Activated T-helper 2 cell treated with anti-CD3 and anti-CD28 coated beads, Interferon-gamma antibody, Interleukin-2, Interleukin-4, amounts not matched to agents 10 μg/mL and 5 μg/mL and 100 μg/mL, durations not matched to agents 14 hours and 24 hours and 36 hours (primary cell): ENCODE measurements around the gene TMEM100. TPM values are rescaled to one million over a fixed set of nuclear protein-coding genes. Genes with fewer than 3 reads are reported as not detected.

Experiments used
- DNase-seq: peaks from one replicate; pipeline ENCODE4 v3.0.0; 2021; ENCODE audit warnings: low spot score
- H3K27ac Mint-ChIP-seq: one replicate; pipeline ENCODE4 v1.8.0; 2021; ENCODE audit warnings: mixed read lengths
- H3K27me3 Mint-ChIP-seq: one replicate; pipeline ENCODE4 v1.8.0; 2021; ENCODE audit warnings: low read depth, mixed read lengths
- H3K36me3 Mint-ChIP-seq: one replicate; pipeline ENCODE4 v1.8.0; 2021; ENCODE audit warnings: low read depth, mixed read lengths
- H3K4me1 Mint-ChIP-seq: one replicate; pipeline ENCODE4 v1.8.0; 2021; ENCODE audit warnings: low read depth, mixed read lengths
- H3K4me3 Mint-ChIP-seq: one replicate; pipeline ENCODE4 v1.8.0; 2021; ENCODE audit warnings: low read depth, mild to moderate bottlenecking, moderate library complexity, mixed read lengths
- H3K9me3 Mint-ChIP-seq: one replicate; pipeline ENCODE4 v1.8.0; 2021; ENCODE audit warnings: mixed read lengths
- intact Hi-C: fragments of 100-400 bp; cut with micrococcal nuclease; formaldehyde crosslinking; loops from one replicate; pipeline ENCODE4 v1.15.1; 2023
- total RNA-seq: library from RNA; stranded (reverse); gene quantifications from 2 replicates; pipeline ENCODE4 v1.2.3, GENCODE V29; 2022

The TMEM100 gene
- total RNA-seq, 1 donor from 2014 or later: not detected

DNA sequence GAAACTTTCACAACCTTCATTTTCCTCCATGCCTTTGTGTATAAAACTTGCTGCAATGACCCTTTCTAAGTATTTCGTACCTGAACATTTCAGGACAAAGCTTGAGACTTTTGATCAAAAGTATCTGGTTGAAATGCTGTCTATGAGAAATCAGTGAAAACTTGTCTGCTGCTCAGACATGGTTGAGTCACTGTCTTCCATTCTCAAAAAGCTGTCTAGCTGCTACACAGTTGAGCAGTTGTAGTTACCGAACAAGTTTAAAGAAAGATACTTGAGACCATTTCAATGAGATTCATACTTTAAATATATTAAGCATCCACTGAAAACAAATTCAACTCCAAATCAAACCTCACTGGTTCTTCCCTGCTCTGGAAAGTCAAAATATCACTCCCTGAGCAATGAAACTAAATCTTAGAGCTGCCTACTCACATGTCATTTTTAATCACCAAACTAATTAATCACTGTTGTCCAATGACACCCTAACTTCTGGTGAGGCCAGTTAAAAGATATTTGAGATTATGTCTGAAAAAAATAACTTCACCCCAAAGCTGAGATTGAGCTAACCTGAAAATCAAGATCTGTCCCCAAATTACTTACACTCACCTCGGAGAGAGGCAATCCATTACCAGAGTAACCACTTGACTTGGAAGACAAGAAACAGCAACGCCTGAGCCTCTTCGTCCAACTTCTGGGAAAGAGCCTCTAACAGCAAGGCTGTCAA, 488 bp downstream of the TMEM100 start:
- Mint-ChIP-seq H3K27me3 (peaks cover 59% of the 10 kb centered on the region), H3K4me1 (peaks cover 2% of the 10 kb centered on the region), H3K27ac (no peak overlapping the region), H3K4me3 (no peak overlapping the region), H3K36me3 (no peaks in the 10 kb centered on the region), H3K9me3 (no peaks in the 10 kb centered on the region)
- DNase-seq: no peak
- intact Hi-C loops: no loop called here

DNA sequence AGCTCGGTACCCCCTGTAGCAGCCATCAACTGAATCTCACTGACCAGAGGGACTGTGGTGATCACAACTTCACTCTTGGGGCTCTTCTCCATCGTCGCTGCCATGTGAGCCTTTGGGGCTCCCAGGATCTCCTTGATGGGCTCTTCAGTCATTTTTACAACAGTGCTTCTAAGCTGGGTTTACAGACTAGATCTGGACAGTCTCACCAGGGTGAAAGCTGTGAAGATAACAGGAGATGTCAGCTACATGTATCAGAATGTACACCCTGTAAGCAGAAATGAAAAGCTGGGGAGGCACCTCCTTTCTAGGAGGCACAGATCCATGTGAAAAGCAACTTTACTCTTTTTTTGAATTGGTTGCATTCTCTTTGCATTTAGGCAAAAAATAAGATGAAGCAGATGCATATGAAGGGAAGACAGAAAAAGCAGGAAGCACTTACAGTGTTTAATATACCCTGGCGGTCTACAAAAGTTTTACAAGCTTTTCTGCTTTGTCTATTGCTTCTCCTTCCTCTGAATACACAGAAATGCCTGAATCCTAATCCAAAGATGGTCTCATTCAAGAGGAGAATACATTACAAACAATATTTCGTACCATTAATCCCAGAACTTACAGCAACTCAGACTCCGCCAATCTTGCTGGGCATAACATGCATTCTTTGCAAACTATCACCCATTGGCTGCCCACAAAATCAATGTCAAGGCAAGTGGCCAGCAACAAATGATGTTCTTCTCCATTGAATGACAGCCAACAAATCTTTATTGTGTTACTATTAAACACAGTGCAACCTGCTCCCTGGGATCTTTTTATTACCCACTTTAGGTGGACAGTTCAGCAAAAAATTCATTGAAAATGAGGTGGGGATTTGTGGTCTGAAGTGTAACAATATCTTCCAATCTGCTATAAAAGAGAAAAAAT, 1.5 kb downstream of the TMEM100 start:
- no peak for DNase-seq
- no peak overlapping the region for H3K4me3 Mint-ChIP-seq
- H3K27ac Mint-ChIP-seq: no peak overlapping the region
- peaks cover 2% of the 10 kb centered on the region for H3K4me1 Mint-ChIP-seq
- H3K27me3 Mint-ChIP-seq: peaks cover 50% of the 10 kb centered on the region
- intact Hi-C loops: no loop called here
- H3K9me3 Mint-ChIP-seq: no peaks in the 10 kb centered on the region
- H3K36me3 Mint-ChIP-seq: no peaks in the 10 kb centered on the region

DNA sequence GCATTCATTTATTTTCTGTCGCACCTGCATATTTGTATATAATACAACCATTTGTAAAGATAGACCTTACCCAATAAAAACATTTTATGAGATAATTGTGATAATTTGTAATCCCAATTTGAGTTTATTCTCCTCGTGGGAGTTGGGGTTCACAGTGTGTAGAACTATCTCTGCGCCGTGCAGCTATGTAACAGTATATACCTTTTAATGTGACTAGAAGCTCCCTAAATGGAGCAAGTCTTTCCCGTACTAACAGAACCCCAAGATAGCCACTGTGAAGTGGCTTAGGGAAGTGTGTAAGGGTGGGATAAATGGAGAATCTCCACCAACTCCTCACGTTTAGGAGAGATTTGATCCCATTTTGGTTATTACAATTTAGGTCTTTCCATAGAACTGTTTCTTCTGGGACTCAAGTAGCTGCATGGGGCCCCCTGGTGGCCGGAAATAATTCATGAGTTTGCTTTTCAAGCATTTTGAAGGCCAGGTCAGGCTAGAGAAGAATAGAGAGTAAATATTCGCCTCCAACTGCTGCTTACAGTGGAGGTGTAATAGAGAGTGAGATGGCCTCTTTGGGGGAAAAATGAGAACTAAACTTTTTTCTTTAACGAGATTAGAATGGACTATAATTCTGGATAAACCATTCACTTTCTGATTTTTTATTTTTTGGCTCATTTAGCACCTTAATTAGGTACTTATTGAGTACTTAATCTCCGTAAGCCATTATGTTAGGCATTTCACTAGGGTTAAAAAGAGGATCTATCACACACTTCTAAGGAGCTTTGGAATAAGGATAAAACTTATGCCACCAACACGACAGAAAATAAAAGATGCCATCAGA, 4.5 kb downstream of the TMEM100 start:
- no peak overlapping the region for H3K27ac Mint-ChIP-seq

DNA sequence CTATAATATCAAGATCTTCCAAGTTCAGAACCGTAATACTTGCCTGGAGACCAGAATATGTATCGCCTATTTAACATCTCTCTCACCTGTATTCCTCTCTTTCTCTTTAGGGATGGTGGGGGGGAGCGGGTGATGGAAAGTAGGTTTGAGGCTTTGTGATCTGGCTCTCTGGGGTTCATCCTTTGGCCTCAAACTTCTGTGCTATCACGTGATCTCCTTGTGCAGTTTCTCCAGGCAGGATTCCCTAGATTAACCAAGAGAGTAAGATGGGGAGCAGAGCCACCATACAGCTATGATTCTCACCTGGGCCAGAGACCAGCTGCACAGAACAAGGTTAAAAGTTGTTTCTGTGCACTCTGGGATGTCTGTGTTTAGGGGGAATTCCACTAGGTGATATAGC, 5.2 kb downstream of the TMEM100 start:
- peaks cover 19% of the 10 kb centered on the region for H3K27me3 Mint-ChIP-seq
- H3K4me1 Mint-ChIP-seq: no peaks in the 10 kb centered on the region
- no peak overlapping the region for H3K27ac Mint-ChIP-seq
- no peak for DNase-seq
- no peaks in the 10 kb centered on the region for H3K36me3 Mint-ChIP-seq
- intact Hi-C loops: no loop called here
- no peaks in the 10 kb centered on the region for H3K9me3 Mint-ChIP-seq
- H3K4me3 Mint-ChIP-seq: no peak overlapping the region

More for the DNA sequence above, 4.5 kb downstream of the TMEM100 start:
- Mint-ChIP-seq H3K36me3 (no peaks in the 10 kb centered on the region), H3K4me1 (peaks cover 2% of the 10 kb centered on the region), H3K4me3 (no peak overlapping the region), H3K27me3 (peaks cover 26% of the 10 kb centered on the region), H3K9me3 (no peaks in the 10 kb centered on the region)
- DNase-seq: peak; percentile 40
- intact Hi-C loops: loop anchor here (2.0 kb wide), 1 partner anchor 191 kb away; no protein-coding TSS in a partner anchor

DNA sequence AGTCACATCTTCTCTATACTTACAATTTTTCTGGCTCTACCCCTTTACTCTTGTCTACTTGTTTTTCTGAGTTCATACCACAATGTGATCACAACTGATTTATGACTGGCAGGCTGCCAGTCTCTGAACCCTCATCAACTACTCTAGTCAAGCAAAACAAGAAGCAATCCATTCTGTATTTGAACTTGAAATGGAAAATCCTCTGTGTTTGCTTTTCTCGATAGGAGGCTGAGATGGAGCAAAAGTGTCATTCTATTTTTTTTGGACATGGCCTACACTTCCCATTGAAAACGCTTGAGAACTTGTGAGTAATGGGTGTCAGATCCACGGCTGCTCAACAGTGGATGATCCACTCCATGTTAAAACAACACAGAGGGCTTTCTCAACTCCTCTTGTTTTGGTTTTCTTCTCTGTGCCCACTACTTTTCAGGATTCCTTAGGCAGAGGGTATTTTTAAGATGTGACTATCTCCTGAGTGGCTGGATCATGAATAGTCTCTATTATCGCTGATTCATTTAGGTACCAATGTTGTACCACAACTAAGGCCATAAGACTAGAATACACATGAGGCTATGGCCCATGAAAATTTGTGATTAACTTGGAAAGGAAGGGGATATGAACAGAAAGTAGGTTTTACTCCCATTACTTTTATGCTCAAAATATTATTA, 11.7 kb downstream of the TMEM100 start:
- H3K36me3 Mint-ChIP-seq: no peaks in the 10 kb centered on the region
- H3K4me3 Mint-ChIP-seq: no peak overlapping the region
- intact Hi-C loops: no loop called here
- H3K27me3 Mint-ChIP-seq: peaks cover 5% of the 10 kb centered on the region
- no peaks in the 10 kb centered on the region for H3K9me3 Mint-ChIP-seq
- H3K4me1 Mint-ChIP-seq: no peaks in the 10 kb centered on the region
- DNase-seq: no peak
- no peak overlapping the region for H3K27ac Mint-ChIP-seq

DNA sequence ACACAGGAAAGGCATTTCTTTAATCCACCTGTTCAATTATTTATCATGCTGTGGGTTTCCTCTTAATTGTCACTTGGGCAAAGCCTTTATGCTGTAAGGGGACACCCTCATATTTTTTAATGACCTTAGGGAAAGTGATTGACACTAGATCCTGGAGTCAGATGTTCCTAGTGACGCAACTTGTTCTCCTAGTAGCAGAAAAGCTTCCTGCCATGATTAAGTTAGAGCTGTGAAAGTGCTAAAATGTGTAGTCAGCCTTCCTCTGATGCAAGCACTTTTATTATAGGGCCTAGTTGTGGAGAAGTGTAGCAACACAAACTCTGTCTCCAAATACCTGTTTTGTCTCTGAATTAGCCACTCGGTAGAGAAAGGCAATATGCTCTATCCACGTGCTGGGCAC, 12.3 kb downstream of the TMEM100 start:
- H3K27ac Mint-ChIP-seq: no peak overlapping the region
- intact Hi-C loops: no loop called here
- peaks cover 5% of the 10 kb centered on the region for H3K27me3 Mint-ChIP-seq
- H3K4me3 Mint-ChIP-seq: no peak overlapping the region
- H3K36me3 Mint-ChIP-seq: no peaks in the 10 kb centered on the region
- H3K4me1 Mint-ChIP-seq: no peaks in the 10 kb centered on the region
- H3K9me3 Mint-ChIP-seq: no peaks in the 10 kb centered on the region
- DNase-seq: no peak

DNA sequence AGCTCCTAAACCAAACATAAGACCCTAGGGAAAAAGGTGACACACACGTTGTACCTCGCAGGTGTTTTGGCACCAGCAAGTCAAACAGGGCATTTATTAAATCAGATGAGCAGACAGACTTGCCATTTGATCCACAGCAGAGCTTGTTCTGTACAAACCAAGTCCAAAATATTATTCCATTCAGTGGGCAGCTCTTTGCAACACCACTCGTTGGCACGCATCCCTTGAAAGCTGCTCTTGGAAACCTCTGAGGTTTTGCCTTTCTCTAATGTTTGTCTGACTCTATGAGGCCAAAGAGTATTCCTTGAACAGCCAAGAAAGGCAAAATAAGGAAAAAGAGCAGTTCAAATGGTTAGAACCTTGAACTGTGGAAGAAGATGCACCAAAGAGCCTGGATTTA, 12.7 kb downstream of the TMEM100 start:
- Mint-ChIP-seq H3K27me3 (peaks cover 5% of the 10 kb centered on the region), H3K4me3 (no peak overlapping the region), H3K4me1 (no peaks in the 10 kb centered on the region), H3K36me3 (no peaks in the 10 kb centered on the region), H3K9me3 (no peaks in the 10 kb centered on the region), H3K27ac (no peak overlapping the region)
- intact Hi-C loops: no loop called here
- no peak for DNase-seq

DNA sequence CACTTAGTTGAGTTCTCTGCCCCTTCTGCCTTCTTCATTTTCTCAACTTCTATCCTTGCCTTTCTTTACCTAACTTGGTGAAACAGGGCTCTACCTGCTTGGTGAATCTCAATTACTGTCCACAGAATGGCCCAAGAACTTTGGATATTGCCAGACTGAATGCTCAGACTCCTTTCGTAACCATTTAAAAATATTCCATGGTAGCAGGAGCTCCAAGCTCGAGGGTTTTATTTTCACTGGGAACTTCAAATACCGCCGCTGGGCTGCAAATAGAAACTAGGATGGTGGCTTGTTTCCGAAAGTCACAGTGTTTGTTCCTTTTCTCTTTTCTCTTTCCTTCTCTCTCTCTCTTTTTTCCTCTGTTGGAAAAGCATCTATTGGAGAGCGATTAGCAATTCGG, 13.2 kb downstream of the TMEM100 start:
- Mint-ChIP-seq H3K27ac (no peak overlapping the region), H3K9me3 (no peaks in the 10 kb centered on the region), H3K27me3 (peaks cover 5% of the 10 kb centered on the region), H3K4me3 (no peak overlapping the region), H3K4me1 (no peaks in the 10 kb centered on the region), H3K36me3 (no peaks in the 10 kb centered on the region)
- no peak for DNase-seq
- intact Hi-C loops: no loop called here

DNA sequence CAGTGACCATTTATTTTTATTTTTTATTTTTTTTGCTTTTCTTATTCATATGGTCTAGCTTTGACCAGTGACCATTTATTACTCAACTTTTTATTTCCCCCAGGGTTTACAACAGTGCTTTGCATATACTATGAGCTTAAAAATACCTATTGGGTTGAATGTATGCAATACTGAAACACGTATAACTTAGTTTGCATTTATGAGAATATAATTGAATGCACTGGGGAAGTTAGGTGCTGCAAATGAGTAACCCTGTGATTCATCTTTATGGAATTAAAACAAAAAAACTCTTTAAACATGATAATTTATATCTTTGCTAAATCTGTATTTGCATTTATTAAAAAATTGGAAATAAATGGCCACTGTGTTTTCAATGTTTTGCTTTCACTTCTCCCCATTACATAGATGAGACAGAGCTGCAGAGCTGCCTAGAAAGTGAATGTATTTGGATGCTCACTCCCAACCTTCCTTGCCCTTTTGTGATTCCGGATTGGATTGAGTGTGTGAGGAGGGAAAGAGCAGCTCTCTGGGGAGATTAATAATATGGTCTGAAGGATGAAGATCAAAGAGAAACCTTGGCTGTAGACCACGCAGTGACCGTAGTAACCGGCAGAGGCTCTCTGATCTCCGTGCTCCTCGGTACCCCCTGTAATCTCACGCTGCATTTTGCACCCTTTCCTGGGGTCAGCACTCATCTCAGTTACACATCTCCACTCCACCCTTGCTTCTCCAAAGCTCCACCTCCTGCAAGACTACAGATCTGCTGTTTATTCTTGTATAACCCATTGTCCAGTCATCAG, 14.3 kb downstream of the TMEM100 start:
- H3K9me3 Mint-ChIP-seq: no peaks in the 10 kb centered on the region
- intact Hi-C loops: no loop called here
- H3K27ac Mint-ChIP-seq: no peak overlapping the region
- no peak for DNase-seq
- H3K4me1 Mint-ChIP-seq: no peaks in the 10 kb centered on the region
- peaks cover 5% of the 10 kb centered on the region for H3K27me3 Mint-ChIP-seq
- H3K4me3 Mint-ChIP-seq: no peak overlapping the region
- H3K36me3 Mint-ChIP-seq: no peaks in the 10 kb centered on the region

DNA sequence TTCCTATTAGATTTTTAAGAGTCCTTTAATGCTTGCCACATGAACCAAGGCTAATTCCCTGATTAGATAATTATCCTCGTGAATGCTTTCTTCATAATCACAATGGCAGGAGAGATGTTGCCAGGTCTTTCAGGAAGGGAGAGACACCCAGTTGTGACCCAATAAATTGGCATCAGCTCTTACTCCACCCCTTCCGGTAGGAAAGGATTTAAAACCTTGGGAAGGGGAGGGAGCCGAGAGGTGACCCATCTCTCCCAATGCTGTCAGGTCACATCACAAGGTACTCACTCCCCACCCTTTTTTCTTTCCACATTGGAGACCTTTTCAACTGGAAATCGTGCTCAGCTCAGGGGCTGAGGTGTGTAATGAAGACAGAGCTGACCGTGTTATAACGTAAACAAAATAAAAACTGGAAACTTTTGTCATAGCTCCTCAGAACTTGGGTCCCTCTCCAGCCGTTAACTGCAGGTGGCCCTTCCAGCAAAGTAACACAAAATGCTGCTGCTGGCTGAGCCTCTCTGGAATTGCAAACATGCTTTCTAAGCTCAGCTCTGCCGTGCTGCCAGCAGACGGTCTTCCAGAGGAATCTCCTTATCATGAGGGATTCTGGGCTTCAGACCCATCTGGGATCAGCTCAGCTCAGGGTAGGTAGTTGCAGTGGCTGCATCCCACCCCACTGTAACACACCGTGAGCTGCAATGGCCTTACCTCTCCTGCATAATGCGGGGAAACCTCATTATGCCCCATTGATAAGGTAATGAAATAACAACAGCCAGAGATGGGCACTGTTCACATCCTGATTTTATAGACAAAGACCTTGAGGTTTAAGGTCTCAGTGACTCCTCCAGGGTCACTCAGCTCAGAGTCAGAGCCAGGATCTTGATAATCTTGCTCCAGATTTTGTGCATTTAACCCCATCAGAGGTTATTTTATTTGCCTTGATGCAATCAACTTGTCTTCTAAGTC, 15.6 kb downstream of the TMEM100 start:
- intact Hi-C loops: no loop called here
- DNase-seq: no peak
- H3K27me3 Mint-ChIP-seq: peaks cover 5% of the 10 kb centered on the region
- no peaks in the 10 kb centered on the region for H3K9me3 Mint-ChIP-seq
- H3K4me3 Mint-ChIP-seq: no peak overlapping the region
- no peaks in the 10 kb centered on the region for H3K4me1 Mint-ChIP-seq
- H3K27ac Mint-ChIP-seq: no peak overlapping the region
- H3K36me3 Mint-ChIP-seq: no peaks in the 10 kb centered on the region

DNA sequence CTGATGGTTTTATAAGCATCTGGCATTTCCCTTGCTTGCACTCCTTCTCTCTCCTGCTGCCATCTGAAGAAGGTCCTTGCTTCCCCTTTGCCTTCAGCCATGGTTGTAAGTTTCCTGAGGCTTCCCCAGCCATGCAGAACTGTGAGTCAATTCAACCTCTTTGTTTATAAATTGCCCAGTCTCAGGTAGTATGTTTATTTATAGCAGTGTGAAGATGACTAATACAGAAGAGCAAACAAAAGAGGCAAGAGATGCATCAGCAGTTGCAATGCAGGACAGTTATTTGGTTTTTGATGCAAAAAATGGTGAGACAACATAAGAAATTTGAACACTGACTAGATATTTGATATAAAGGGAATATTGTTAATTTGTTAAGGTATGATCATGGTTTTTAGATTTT, 16.8 kb downstream of the TMEM100 start:
- Mint-ChIP-seq H3K9me3 (no peaks in the 10 kb centered on the region), H3K4me1 (no peaks in the 10 kb centered on the region), H3K27ac (no peak overlapping the region), H3K4me3 (no peak overlapping the region), H3K27me3 (peaks cover 3% of the 10 kb centered on the region), H3K36me3 (no peaks in the 10 kb centered on the region)
- no peak for DNase-seq
- intact Hi-C loops: no loop called here
